HG02884 (cell line): Measurements from ENCODE around the gene ERMAP.
"Not testable (repeated sequence)": the region's sequence is repeated elsewhere in the genome, so short reads cannot be mapped to it uniquely, and the experiment has no call there.

Source experiments
- ATAC-seq: cut with Tn5 transposase; IDR thresholded peaks from one replicate; pipeline ENCODE4 v1.9.1; 2021; ENCODE audit warnings: mild to moderate bottlenecking, moderate library complexity; ENCODE audit not compliant: unreplicated experiment

ERMAP gene

DNA sequence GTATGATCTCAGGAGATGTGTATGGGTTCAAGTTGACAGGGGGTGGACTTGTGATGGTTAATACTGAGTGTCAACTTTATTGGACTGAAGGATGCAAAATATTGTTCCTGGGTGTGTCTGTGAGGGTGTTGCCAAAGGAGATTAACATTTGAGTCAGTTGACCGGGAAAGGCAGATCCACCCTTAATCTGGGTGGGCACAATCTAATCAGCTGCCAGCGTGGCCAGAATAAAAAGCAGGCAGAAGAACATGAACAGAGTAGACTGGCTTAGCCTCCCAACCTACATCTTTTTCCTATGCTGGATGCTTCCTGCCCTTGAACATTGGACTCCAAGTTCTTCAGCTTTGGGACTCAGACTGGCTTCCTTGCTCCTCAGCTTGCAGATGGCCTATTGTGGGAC is 52.8 kb downstream of the ERMAP start:
- ATAC-seq, result not testable (repeated sequence)

DNA sequence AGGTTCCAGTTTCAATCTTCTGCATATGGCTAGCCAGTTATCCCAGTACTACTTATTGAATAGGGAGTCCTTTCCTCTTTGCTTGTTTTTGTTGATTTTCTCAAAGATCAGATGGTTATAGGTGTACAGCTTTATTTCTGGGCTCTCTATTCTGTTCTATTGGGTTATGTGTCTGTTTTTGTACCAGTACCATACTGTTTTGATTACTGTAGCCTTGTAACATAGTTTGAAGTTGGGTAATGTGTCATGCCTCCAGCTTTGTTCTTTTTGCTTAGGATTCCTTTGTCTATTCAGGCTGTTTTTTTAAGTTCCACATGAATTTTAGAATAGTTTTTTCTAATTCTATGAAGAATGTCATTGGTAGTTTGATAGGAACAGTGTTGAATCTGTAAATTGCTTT is 56.2 kb downstream of the ERMAP start:
- ATAC-seq, result not testable (repeated sequence)

DNA sequence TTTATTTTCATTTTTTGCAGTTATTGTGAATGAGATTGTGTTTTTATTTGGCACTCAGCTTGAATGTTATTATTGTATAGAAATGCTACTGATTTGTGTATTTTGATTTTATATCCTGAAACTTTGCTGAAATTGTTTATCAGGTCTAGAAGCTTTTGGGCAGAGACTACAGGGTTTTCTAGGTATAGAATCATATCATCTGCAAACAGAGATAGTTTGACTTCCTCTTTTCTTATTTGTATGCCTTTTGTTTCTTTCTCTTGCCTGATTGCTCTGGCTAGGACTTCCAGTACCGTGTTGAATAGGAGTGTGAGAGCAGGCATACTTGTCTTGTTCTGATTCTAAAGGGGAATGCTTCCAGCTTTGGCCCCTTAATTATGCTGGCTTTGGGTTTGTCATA is 56.7 kb downstream of the ERMAP start:
- no peak for ATAC-seq

DNA sequence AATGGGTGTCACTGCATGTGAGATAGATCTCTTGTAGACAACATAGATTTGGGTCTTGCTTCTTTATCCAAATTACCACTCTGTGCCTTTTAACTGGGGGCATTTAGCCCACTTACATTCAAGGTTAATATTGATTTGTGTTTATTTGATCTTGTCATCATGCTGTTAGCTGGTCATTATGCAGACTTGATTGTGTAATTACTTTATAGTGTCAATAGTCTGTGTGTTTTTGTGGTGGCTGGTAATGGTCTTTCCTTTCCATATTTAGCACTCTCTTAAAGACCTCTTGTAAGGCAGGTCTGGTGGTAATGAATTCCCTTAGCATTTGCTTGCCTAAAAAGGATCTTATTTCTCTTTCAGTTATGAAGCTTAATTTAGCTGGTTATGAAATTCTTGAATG is 59.1 kb downstream of the ERMAP start:
- no peak for ATAC-seq

DNA sequence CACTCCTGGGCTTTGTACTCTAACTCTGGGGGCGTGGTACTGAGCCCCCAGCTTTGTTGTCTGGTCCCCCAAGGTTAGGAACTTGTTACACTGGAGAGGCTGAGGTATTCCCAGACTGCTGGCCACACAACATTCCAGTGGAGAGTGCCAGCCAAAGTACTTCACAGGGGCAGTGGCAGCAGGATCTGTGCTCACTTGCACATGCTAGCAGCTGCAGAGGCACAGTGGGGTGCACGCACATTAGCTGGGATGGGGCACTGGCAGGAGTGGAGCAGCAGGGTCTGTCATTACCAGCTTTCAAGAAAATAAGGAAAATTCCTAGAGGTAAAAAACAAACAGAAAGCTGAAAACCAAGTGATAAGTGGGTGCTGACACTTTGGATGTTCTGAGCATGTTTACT is 60.5 kb downstream of the ERMAP start:
- no peak for ATAC-seq

DNA sequence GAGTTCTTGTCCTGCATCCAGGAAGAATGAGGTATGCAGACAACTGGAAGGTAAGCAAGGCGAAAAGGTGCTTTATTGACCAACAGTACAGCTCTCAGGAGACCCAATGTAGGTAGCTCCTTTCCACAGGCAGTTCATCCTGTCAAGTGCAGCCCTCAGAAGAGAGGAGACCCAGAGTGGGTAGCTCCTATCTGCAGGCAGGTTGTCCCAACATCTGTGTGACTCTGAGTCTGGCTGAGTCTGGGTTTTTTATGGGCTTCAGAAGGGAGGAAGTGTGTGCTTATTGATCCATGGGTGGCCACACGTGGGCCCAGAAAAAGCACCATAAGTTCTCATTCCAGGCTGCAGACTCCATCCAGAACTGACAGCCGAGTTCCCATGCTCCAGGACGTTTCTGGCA is 63.5 kb downstream of the ERMAP start:
- no peak for ATAC-seq

DNA sequence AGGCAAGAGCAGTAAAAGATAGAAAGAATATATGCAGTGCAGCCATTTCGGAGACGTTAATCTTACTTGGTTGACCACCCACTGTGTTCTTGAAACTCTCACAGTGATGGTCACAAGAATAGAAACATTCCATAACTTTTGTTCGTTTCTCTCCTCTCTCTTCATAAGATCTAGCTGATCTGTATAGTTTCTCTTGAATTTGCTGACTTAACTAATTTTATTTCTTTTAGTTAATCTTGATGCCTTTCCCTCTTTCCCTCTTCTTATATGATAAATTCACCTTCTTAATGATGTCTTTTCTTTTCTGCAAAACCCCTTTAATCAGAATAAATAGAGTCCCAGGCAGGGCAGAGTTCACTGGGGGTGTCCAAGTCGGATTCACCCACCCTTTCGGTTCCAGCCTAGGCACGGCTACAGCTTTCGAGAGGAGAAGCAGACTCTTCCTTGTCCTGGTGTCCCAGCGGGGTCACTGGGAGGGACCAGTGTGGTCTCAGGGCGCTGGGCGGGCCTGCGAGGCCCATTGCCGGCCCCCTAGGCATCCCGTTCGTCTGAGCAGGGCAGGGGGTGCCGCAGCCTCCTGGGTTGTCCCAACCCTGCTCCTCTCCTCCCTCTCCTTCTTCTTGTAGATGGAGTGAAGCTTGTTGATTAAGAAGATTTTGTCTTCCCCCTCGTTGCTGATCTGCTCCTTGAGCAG is 69.3 kb downstream of the ERMAP start:
- no peak for ATAC-seq

DNA sequence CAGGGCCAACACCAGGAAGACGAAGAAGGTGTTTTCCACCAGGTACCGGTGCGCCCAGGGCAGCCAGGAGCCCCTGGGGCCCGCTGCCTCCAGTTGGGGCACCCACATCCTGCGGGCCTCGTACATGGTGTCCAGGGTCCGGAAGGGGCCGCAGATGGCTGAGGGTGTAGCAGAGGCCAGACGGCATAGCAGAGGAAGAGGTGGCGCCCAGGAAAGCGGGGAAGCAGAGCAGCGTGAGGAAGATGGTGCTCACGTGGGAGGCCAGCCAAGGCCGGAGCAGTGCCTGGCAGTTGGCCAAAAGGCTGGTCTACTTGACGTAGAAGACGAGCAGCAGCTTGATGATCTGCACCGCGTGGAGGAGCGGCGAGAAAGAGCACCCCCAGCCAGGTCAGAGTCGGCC is 69.9 kb downstream of the ERMAP start:
- no peak for ATAC-seq

DNA sequence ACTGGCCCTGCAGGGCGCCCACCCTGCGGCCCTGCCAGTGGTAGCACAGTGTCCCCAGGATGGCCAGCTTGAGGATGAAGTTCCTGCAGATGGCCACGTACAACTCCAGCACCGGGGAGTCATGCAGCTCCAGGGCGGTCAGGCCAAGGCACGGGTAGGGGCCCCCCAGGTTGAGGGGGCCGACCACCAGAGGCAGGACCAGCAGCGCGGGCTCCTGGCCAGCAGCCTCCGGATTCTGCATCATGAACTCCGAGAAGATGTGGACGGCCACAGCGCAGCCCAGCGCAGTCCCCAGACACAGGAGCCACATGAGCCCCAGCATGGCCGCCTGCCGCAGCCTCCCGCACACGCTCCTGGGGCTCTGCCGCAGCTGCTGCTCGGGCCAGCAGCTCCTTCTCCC is 70.4 kb downstream of the ERMAP start:
- ATAC-seq, result no peak

DNA sequence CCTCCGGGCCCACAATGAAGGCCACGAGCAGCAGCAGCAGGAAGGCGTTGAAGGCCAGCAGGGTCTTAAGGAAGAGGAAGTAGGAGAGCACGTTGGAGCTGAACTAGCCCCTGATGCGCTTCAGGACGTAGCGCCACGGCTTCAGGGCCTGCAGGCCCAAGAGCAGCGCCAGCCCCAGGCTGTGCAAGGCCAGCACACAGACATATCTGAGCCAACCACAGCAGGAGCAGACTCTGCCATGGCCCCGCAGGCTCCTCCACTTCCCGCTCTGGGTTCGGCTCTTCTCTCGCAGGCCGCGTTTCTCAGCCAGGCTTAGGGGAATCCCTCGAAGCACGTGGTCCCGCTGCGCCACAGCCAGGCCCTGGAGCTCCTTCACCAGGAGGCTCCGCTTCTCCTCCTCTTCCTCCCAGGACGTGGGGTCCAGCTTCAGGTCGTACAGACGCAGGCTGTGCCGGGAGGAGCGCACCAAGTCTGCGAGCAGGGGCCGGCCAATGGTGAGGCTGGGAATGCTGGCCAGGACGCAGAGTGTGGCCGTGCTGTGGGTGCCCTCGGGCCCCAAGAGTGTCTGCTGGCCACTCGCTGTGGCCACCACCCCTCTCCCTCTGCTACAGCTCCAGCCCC is 71.2 kb downstream of the ERMAP start:
- ATAC-seq, result no peak

DNA sequence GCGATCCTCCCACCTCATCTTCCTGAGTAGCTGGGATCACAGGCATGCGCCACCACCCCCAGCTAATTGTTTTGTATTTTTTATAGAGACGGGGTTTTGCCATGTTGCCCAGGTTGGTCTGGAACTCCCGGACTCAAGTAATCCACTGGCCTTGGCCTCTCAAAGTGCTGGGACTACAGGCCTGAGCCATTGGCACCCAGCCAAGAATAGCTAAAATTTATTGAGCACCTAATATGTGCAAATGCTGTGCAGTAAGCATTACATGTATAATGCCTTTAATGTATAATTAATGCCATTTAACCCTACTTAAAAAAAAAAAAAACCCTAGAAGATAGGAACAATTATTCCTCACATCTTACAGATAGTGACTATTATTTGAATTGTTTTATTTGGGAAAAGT is 72.3 kb downstream of the ERMAP start:
- ATAC-seq, result no peak

DNA sequence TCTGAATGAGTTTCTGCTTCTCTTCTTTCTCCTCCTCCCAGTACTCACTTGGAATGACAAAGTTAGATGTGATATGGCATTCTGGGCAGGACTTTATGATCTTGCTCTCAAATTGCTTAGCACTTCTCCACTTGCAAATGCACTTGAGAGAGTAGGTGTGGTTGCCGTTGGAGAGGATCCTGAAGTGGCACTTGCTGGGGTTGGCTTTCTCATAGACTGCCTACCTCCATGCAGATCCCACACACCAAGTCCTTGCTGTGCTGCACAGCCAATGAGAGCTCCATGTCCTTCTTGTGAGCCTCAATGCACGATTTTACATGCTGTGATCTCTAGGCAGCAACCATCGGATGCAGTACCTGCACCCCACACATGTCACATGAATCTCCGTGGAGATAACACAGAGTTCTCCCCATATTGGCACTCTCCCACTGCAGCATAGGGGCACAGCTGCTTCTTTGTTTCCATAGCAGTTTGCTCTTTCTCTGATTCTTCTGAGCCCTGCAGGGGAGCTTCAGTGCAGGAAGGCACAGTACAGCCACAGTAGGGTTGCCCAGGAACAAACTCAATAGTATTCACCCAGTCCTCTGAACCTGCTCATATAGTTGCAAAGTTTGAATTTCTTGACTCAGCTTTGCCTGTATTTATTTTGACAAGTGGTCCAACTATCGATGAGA is 74.7 kb downstream of the ERMAP start:
- no peak for ATAC-seq
